ENCODE results near the gene ONECUT3. TPM values are rescaled to one million over a fixed set of nuclear protein-coding genes. Genes with fewer than 3 reads are reported as not detected.
A peak's percentile ranks its signal among the peaks of the same experiment; 100 is the strongest.

ONECUT3 gene
- total RNA-seq, 1 donor from 2014 or later = 41.9 TPM

- no peak for DNase-seq (ENCODE audit: low spot score, unreplicated experiment)
- H3K9me3 Mint-ChIP-seq (ENCODE audit: low read depth) = no peaks in the 10 kb centered on the region
- H3K27ac Mint-ChIP-seq = peak overlapping the region; percentile 95
- H3K4me1 Mint-ChIP-seq (ENCODE audit: low read depth) = peaks cover 8% of the 10 kb centered on the region
- H3K36me3 Mint-ChIP-seq (ENCODE audit: insufficient read depth) = peaks cover 3% of the 10 kb centered on the region
- peaks cover 11% of the 10 kb centered on the region for H3K27me3 Mint-ChIP-seq
- H3K4me3 Mint-ChIP-seq (ENCODE audit: low read depth) = peak overlapping the region; percentile 77
- TF ChIP-seq CTCF (IDR thresholded peaks at IDR 0.05; ENCODE audit: unreplicated experiment) = peak; percentile 3
Measured at GRCh38 chr19:1813192-1814182, 60.2 kb downstream of the ONECUT3 start.

- no peak overlapping the region for H3K4me3 Mint-ChIP-seq (ENCODE audit: low read depth)
- H3K36me3 Mint-ChIP-seq (ENCODE audit: insufficient read depth) = peaks cover 3% of the 10 kb centered on the region
- peaks cover 8% of the 10 kb centered on the region for H3K4me1 Mint-ChIP-seq (ENCODE audit: low read depth)
- no peak overlapping the region for H3K27ac Mint-ChIP-seq
- peaks cover 11% of the 10 kb centered on the region for H3K27me3 Mint-ChIP-seq
- TF ChIP-seq CTCF (IDR thresholded peaks at IDR 0.05; ENCODE audit: unreplicated experiment) = no peak
- no peaks in the 10 kb centered on the region for H3K9me3 Mint-ChIP-seq (ENCODE audit: low read depth)
- DNase-seq (ENCODE audit: low spot score, unreplicated experiment) = no peak
Measured at GRCh38 chr19:1814391-1814790, 61.1 kb downstream of the ONECUT3 start.

- no peak overlapping the region for H3K4me3 Mint-ChIP-seq (ENCODE audit: low read depth)
- H3K9me3 Mint-ChIP-seq (ENCODE audit: low read depth) = no peaks in the 10 kb centered on the region
- TF ChIP-seq CTCF (IDR thresholded peaks at IDR 0.05; ENCODE audit: unreplicated experiment) = no peak
- H3K36me3 Mint-ChIP-seq (ENCODE audit: insufficient read depth) = peaks cover 3% of the 10 kb centered on the region
- H3K27ac Mint-ChIP-seq = no peak overlapping the region
- H3K27me3 Mint-ChIP-seq = peaks cover 11% of the 10 kb centered on the region
- H3K4me1 Mint-ChIP-seq (ENCODE audit: low read depth) = peaks cover 8% of the 10 kb centered on the region
- no peak for DNase-seq (ENCODE audit: low spot score, unreplicated experiment)
Measured at GRCh38 chr19:1814833-1815604, 61.7 kb downstream of the ONECUT3 start.

- Mint-ChIP-seq H3K4me1 (ENCODE audit: low read depth) (peaks cover 8% of the 10 kb centered on the region), H3K27me3 (peaks cover 4% of the 10 kb centered on the region), H3K27ac (no peak overlapping the region), H3K9me3 (ENCODE audit: low read depth) (no peaks in the 10 kb centered on the region), H3K36me3 (ENCODE audit: insufficient read depth) (peaks cover 7% of the 10 kb centered on the region), H3K4me3 (ENCODE audit: low read depth) (no peak overlapping the region)
- no peak for TF ChIP-seq CTCF (IDR thresholded peaks at IDR 0.05; ENCODE audit: unreplicated experiment)
- DNase-seq (ENCODE audit: low spot score, unreplicated experiment) = no peak
Measured at GRCh38 chr19:1815605-1816529, 62.6 kb downstream of the ONECUT3 start.
